ENCODE results near the gene PLA2G4B.

GRCh38 chr15:41827290-41827879 is 11.3 kb upstream of the PLA2G4B start:
- TF ChIP-seq, protein P1, sequence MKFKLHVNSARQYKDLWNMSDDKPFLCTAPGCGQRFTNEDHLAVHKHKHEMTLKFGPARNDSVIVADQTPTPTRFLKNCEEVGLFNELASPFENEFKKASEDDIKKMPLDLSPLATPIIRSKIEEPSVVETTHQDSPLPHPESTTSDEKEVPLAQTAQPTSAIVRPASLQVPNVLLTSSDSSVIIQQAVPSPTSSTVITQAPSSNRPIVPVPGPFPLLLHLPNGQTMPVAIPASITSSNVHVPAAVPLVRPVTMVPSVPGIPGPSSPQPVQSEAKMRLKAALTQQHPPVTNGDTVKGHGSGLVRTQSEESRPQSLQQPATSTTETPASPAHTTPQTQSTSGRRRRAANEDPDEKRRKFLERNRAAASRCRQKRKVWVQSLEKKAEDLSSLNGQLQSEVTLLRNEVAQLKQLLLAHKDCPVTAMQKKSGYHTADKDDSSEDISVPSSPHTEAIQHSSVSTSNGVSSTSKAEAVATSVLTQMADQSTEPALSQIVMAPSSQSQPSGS (CRISPR knock-in tag; IDR thresholded peaks at IDR 0.05; ENCODE audit: borderline replicate concordance, low read depth), result no peak
- TF ChIP-seq, protein P2, sequence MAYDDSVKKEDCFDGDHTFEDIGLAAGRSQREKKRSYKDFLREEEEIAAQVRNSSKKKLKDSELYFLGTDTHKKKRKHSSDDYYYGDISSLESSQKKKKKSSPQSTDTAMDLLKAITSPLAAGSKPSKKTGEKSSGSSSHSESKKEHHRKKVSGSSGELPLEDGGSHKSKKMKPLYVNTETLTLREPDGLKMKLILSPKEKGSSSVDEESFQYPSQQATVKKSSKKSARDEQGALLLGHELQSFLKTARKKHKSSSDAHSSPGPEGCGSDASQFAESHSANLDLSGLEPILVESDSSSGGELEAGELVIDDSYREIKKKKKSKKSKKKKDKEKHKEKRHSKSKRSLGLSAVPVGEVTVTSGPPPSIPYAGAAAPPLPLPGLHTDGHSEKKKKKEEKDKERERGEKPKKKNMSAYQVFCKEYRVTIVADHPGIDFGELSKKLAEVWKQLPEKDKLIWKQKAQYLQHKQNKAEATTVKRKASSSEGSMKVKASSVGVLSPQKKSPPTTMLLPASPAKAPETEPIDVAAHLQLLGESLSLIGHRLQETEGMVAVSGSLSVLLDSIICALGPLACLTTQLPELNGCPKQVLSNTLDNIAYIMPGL (CRISPR knock-in tag; IDR thresholded peaks at IDR 0.05), result no peak
- TF ChIP-seq ESRRA (CRISPR knock-in tag; IDR thresholded peaks at IDR 0.05; ENCODE audit: borderline replicate concordance) (no peak), SP1 (CRISPR knock-in tag; conservative IDR thresholded peaks at IDR 0.05) (peak; percentile 21; the same call in 1 of the 2 replicates), KAT7 (CRISPR knock-in tag; IDR thresholded peaks at IDR 0.05; ENCODE audit: borderline replicate concordance) (no peak), ZNF317 (CRISPR knock-in tag; IDR thresholded peaks at IDR 0.05; ENCODE audit: borderline replicate concordance, low read depth) (no peak)
- TF ChIP-seq, protein P3, sequence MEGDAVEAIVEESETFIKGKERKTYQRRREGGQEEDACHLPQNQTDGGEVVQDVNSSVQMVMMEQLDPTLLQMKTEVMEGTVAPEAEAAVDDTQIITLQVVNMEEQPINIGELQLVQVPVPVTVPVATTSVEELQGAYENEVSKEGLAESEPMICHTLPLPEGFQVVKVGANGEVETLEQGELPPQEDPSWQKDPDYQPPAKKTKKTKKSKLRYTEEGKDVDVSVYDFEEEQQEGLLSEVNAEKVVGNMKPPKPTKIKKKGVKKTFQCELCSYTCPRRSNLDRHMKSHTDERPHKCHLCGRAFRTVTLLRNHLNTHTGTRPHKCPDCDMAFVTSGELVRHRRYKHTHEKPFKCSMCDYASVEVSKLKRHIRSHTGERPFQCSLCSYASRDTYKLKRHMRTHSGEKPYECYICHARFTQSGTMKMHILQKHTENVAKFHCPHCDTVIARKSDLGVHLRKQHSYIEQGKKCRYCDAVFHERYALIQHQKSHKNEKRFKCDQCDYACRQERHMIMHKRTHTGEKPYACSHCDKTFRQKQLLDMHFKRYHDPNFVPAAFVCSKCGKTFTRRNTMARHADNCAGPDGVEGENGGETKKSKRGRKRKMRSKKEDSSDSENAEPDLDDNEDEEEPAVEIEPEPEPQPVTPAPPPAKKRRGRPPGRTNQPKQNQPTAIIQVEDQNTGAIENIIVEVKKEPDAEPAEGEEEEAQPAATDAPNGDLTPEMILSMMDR (IDR thresholded peaks at IDR 0.05), result no peak
